ENCODE measurements around the gene MRAS.

DNA sequence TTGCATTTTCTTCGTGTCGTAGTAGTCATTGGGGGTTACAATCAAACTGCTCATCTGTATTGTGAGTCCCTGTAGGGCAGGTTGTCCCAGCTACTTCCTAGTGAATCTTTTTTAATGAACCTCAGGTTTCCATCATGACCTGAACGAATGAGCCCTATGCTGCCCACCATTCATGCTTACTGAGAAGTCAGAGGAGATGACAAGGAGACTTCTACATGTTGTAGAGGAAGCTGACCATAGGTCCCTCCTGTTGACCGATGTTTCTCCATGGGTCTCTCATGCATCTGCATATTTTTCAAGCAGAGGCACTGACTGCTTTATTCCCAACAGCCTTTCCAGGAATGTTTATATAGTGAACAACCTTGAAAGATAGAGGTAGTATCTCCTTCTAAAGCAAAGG lies 13.8 kb upstream of the MRAS start:
- TF ChIP-seq, protein P1, sequence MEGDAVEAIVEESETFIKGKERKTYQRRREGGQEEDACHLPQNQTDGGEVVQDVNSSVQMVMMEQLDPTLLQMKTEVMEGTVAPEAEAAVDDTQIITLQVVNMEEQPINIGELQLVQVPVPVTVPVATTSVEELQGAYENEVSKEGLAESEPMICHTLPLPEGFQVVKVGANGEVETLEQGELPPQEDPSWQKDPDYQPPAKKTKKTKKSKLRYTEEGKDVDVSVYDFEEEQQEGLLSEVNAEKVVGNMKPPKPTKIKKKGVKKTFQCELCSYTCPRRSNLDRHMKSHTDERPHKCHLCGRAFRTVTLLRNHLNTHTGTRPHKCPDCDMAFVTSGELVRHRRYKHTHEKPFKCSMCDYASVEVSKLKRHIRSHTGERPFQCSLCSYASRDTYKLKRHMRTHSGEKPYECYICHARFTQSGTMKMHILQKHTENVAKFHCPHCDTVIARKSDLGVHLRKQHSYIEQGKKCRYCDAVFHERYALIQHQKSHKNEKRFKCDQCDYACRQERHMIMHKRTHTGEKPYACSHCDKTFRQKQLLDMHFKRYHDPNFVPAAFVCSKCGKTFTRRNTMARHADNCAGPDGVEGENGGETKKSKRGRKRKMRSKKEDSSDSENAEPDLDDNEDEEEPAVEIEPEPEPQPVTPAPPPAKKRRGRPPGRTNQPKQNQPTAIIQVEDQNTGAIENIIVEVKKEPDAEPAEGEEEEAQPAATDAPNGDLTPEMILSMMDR (IDR thresholded peaks at IDR 0.05), result no peak
- TF ChIP-seq FOSL2 (IDR thresholded peaks at IDR 0.05; ENCODE audit: borderline replicate concordance, low read depth), result no peak
- no peak for TF ChIP-seq RAD21 (IDR thresholded peaks at IDR 0.05; ENCODE audit: low read length)
- TF ChIP-seq RFX5 (IDR thresholded peaks at IDR 0.05; ENCODE audit: low read length), result no peak
- no peak for TF ChIP-seq GABPA (IDR thresholded peaks at IDR 0.05; ENCODE audit: low read depth)
- TF ChIP-seq GATA2 (CRISPR knock-in tag; IDR thresholded peaks at IDR 0.05), result no peak
- TF ChIP-seq YY1 (IDR thresholded peaks at IDR 0.05; ENCODE audit: low read depth), result no peak
- no peak for TF ChIP-seq USF1 (IDR thresholded peaks at IDR 0.05; ENCODE audit: borderline replicate concordance, low read depth)
- TF ChIP-seq, protein P2, sequence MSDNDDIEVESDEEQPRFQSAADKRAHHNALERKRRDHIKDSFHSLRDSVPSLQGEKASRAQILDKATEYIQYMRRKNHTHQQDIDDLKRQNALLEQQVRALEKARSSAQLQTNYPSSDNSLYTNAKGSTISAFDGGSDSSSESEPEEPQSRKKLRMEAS (IDR thresholded peaks at IDR 0.05; ENCODE audit: low read depth), result no peak
- TF ChIP-seq TEAD4 (IDR thresholded peaks at IDR 0.05; ENCODE audit: borderline replicate concordance, insufficient read depth), result no peak
- TF ChIP-seq TAF1 (IDR thresholded peaks at IDR 0.05; ENCODE audit: borderline replicate concordance, low read depth, low read length), result no peak
- no peak for TF ChIP-seq EZH2phosphoT487 (IDR thresholded peaks at IDR 0.05; ENCODE audit: borderline replicate concordance, low read depth)
- no peak for TF ChIP-seq SIN3A (IDR thresholded peaks at IDR 0.05; ENCODE audit: borderline replicate concordance, low read depth, low read length)

Measured in SK-N-SH (cell line).